GM23248 (cell line): ENCODE results near the gene FAHD2A. TPM values are rescaled to one million over a fixed set of nuclear protein-coding genes. Genes with fewer than 3 reads are reported as not detected.

Experiments
- polyA plus RNA-seq: library from polyadenylated mRNA; unstranded; fragments of >200 nt; fragmentation: Nextera tagmentation; extraction: Ambion mirVana; gene quantifications from 2 replicates; pipeline ENCODE4 v1.2.1, GENCODE V29; 2016
- small RNA-seq: library from RNA; depleted of rRNA; stranded (forward); fragments of <200 nt; gene quantifications from one replicate; pipeline ENCODE3, GENCODE V24; 2014; ENCODE audit warnings: low read depth, low replicate concordance
- total RNA-seq: library from RNA; depleted of rRNA; stranded (reverse); fragments of >200 nt; shearing (Covaris generic); gene quantifications from 2 replicates; pipeline ENCODE4 v1.2.3, GENCODE V29; 2014; rRNA removed

The FAHD2A gene
- total and polyA plus RNA-seq, 2 experiments from 2014 or later = 23.8 to 24.5 TPM

Small RNA genes within 50 kb of the gene (small RNA-seq; reads per million reads assigned to genes)
- not detected for gene AC133104.2

Other genes with a start within 250 kb of the FAHD2A start
- 8.1 and 12.8 TPM in 2 replicates for gene ZNF514, start 242.9 kb upstream of the FAHD2A start, total RNA-seq
- gene ZNF514, start 242.9 kb upstream of the FAHD2A start, polyA plus RNA-seq = 5.3 and 5.6 TPM in 2 replicates
- 5.6 and 7.6 TPM in 2 replicates for gene ZNF2, start 236.9 kb upstream of the FAHD2A start, total RNA-seq
- 3.3 and 4.3 TPM in 2 replicates for gene ZNF2, start 236.9 kb upstream of the FAHD2A start, polyA plus RNA-seq
- gene ZNF892, start 195.2 kb upstream of the FAHD2A start, total RNA-seq = 1.9 and 3.0 TPM in 2 replicates
- gene ZNF892, start 195.2 kb upstream of the FAHD2A start, polyA plus RNA-seq = 0.79 and 1.0 TPM in 2 replicates
- gene PROM2, start 128.3 kb upstream of the FAHD2A start, total RNA-seq = 0.22 TPM in 1 of 2 replicates, not detected in the other
- gene PROM2, start 128.3 kb upstream of the FAHD2A start, polyA plus RNA-seq = 0.25 TPM in 1 of 2 replicates, not detected in the other
- gene KCNIP3, start 105.4 kb upstream of the FAHD2A start, total RNA-seq = 10.7 and 11.9 TPM in 2 replicates
- gene KCNIP3, start 105.4 kb upstream of the FAHD2A start, polyA plus RNA-seq = 3.7 and 4.9 TPM in 2 replicates
- not detected in 2 replicates for gene TRIM43B, start 82.0 kb downstream of the FAHD2A start, total RNA-seq
- not detected in 2 replicates for gene TRIM43B, start 82.0 kb downstream of the FAHD2A start, polyA plus RNA-seq
- not detected in 2 replicates for gene TRIM43, start 189.3 kb downstream of the FAHD2A start, total RNA-seq
- not detected in 2 replicates for gene TRIM43, start 189.3 kb downstream of the FAHD2A start, polyA plus RNA-seq